Smooth muscle cell (in vitro differentiated cells): ENCODE measurements around the gene PWWP2B. TPM values are rescaled to one million over a fixed set of nuclear protein-coding genes. Genes with fewer than 3 reads are reported as not detected.

Experiments used
- DNase-seq: peaks from one replicate; lab custom pipeline; 2025; ENCODE audit not compliant: unreplicated experiment; lab: John Stamatoyannopoulos, UW
- H2AFZ ChIP-seq: fragments of 200-600 bp; sonication (generic); 2 replicates; pipeline ENCODE4 v1.6.0; 2016; ENCODE audit warnings: antibody characterized with exemption, low read depth, mild to moderate bottlenecking
- H3F3A ChIP-seq: fragments of 200-600 bp; sonication (generic); 2 replicates; pipeline ENCODE4 v1.6.0; 2017; ENCODE audit warnings: antibody characterized with exemption, low read depth
- H3K27ac ChIP-seq: fragments of 200-600 bp; sonication (generic); 2 replicates; pipeline ENCODE4 v1.5.1; 2016; ENCODE audit warnings: low read depth, mild to moderate bottlenecking
- H3K27me3 ChIP-seq: fragments of 200-600 bp; sonication (generic); 2 replicates; pipeline ENCODE4 v1.6.1; 2016; ENCODE audit warnings: low read depth, mild to moderate bottlenecking
- H3K36me3 ChIP-seq: fragments of 200-600 bp; sonication (generic); 2 replicates; pipeline ENCODE4 v1.5.1; 2016; ENCODE audit warnings: low read depth
- H3K4me1 ChIP-seq: fragments of 200-600 bp; sonication (generic); 2 replicates; pipeline ENCODE4 v1.5.1; 2016; ENCODE audit warnings: low read depth
- H3K4me2 ChIP-seq: fragments of 200-600 bp; sonication (generic); 2 replicates; pipeline ENCODE4 v1.6.0; 2016; ENCODE audit warnings: mild to moderate bottlenecking
- H3K4me3 ChIP-seq: fragments of 200-600 bp; sonication (generic); 2 replicates; pipeline ENCODE4 v1.5.1; 2016; ENCODE audit warnings: mild to moderate bottlenecking
- H3K79me2 ChIP-seq: fragments of 200-600 bp; sonication (generic); 2 replicates; pipeline ENCODE4 v1.6.0; 2016; ENCODE audit warnings: low read depth, mild to moderate bottlenecking
- H3K9ac ChIP-seq: fragments of 200-600 bp; sonication (generic); 2 replicates; pipeline ENCODE4 v1.6.0; 2016; ENCODE audit warnings: low read depth
- H3K9me3 ChIP-seq: fragments of 200-600 bp; sonication (generic); replicated peaks from 2 replicates; pipeline ENCODE4 v1.5.1; 2016; ENCODE audit warnings: low read depth
- H4K20me1 ChIP-seq: fragments of 200-600 bp; sonication (generic); 2 replicates; pipeline ENCODE4 v1.6.0; 2016; ENCODE audit warnings: low read depth
- WGBS: methylation state at CpG from one replicate; pipeline ENCODE4 v1.1.7; 2016; ENCODE audit warnings: low lambda C conversion rate; 5-methylcytosine and 5-hydroxymethylcytosine counted together
- polyA plus RNA-seq: library from polyadenylated mRNA; unstranded; fragments of >200 nt; fragmentation: Nextera tagmentation; extraction: Ambion mirVana; gene quantifications from 2 replicates; pipeline ENCODE4 v1.2.1, GENCODE V29; 2016
- total RNA-seq: library from RNA; depleted of rRNA; stranded (reverse); fragments of >200 nt; gene quantifications from 2 replicates; pipeline ENCODE4 v1.2.3, GENCODE V29; 2014
- TF ChIP-seq, protein P1 (sequence below): fragments of 200-600 bp; sonication (generic); IDR thresholded peaks from 2 replicates; pipeline ENCODE4 v1.5.1; 2017; ENCODE audit warnings: borderline replicate concordance, mild to moderate bottlenecking, antibody characterized with exemption; ENCODE audit not compliant: insufficient read depth, poor library complexity, severe bottlenecking

The PWWP2B gene
- total RNA-seq (6.9 and 13.2 TPM in 2 replicates), polyA plus RNA-seq (8.3 and 9.3 TPM in 2 replicates)

DNA sequence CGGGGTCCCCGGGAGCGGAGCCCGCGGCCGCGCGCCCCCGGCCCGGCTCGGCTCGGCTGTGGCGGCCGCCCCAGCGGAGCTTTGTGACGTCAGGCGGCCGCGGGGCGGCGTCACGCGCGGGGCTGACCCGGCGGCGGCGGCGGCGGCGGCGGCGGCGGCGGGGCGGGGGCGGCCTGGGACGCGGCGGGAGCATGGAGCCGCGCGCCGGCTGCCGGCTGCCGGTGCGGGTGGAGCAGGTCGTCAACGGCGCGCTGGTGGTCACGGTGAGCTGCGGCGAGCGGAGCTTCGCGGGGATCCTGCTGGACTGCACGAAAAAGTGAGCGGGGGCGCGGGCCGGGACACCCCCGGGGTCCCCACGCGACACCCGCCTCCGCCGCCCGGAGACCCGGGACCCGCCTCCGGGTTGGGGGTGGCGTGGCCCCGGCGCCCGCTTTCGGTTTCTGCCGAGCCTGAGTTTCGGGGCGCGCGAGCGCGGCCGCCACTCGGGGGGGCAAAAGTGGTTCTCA lies at the start of gene PWWP2B:
Gene PWWP2B, plus strand, starts transcription at position 165 of the 506 bp plus-strand sequence. Its CDS starts 27 bp downstream, at position 192.
- no peaks in the 10 kb centered on the region for H3K36me3 ChIP-seq
- peaks cover 14% of the 10 kb centered on the region for H3K4me1 ChIP-seq
- peaks cover 40% of the 10 kb centered on the region for H4K20me1 ChIP-seq
- peak within 1 kb of the TSS; percentile 56 for H2AFZ ChIP-seq
- H3K9ac ChIP-seq, result peak within 1 kb of the TSS; percentile 94
- 0% methylated on average over 21 of the region's 86 CpGs for WGBS
- H3K4me3 ChIP-seq, result peak within 1 kb of the TSS; percentile 79
- peaks cover 8% of the 10 kb centered on the region for H3F3A ChIP-seq
- H3K79me2 ChIP-seq, result peaks cover 42% of the 10 kb centered on the region
- H3K9me3 ChIP-seq, result no peaks in the 10 kb centered on the region
- H3K27ac ChIP-seq, result peak within 1 kb of the TSS; percentile 82
- peak within 1 kb of the TSS; percentile 98 for H3K4me2 ChIP-seq
- no peak for DNase-seq
- H3K27me3 ChIP-seq, result no peaks in the 10 kb centered on the region
- TF ChIP-seq, protein P1, sequence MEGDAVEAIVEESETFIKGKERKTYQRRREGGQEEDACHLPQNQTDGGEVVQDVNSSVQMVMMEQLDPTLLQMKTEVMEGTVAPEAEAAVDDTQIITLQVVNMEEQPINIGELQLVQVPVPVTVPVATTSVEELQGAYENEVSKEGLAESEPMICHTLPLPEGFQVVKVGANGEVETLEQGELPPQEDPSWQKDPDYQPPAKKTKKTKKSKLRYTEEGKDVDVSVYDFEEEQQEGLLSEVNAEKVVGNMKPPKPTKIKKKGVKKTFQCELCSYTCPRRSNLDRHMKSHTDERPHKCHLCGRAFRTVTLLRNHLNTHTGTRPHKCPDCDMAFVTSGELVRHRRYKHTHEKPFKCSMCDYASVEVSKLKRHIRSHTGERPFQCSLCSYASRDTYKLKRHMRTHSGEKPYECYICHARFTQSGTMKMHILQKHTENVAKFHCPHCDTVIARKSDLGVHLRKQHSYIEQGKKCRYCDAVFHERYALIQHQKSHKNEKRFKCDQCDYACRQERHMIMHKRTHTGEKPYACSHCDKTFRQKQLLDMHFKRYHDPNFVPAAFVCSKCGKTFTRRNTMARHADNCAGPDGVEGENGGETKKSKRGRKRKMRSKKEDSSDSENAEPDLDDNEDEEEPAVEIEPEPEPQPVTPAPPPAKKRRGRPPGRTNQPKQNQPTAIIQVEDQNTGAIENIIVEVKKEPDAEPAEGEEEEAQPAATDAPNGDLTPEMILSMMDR, result no peak

DNA sequence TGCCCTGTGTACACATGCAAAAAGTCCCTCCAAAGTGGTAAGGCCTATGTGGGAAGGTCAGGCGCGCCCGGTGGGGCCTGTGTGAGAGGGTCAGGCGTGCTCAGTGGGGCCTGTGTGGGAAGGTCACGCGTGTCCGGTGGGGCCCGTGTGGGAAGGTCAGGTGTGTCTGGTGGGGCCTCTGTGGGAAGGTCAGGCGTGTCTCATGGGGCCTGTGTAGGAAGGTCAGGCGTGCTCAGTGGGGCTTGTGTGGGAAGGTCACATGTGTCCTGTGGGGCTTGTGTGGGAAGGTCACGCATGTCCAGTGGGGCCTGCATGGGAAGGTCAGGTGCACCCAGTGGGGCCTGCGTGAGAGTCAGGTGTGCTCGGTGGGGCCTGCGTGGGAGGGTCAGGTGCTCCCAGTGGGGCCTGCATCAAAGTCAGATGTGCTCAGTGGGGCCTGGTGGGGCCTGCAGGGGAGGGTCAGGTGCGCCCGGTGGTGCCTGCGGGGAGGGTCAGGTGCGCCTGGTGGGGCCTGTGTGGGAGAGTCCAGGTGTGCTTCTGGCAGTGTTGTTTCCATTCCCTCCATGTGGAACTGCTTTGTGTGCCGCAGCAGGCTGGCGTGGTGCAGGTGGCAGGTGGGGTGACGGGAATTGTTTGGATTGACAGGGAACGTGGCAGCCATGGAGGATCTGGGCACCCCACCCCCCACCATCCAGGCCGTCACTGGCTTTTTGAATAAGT lies 49.6 kb upstream of the PWWP2B start:
- no peak overlapping the region for H3K27ac ChIP-seq
- H3K9me3 ChIP-seq, result no peaks in the 10 kb centered on the region
- H4K20me1 ChIP-seq, result no peaks in the 10 kb centered on the region
- H3K27me3 ChIP-seq, result no peaks in the 10 kb centered on the region
- H3F3A ChIP-seq, result no peaks in the 10 kb centered on the region
- no peak overlapping the region for H3K4me2 ChIP-seq
- H3K36me3 ChIP-seq, result no peaks in the 10 kb centered on the region
- no peak overlapping the region for H3K4me3 ChIP-seq
- TF ChIP-seq, protein P1, result no peak
- DNase-seq, result no peak
- no peaks in the 10 kb centered on the region for H3K4me1 ChIP-seq
- no peak overlapping the region for H2AFZ ChIP-seq
- H3K9ac ChIP-seq, result no peak overlapping the region
- no peaks in the 10 kb centered on the region for H3K79me2 ChIP-seq
- 95% methylated on average over 20 of the region's 23 CpGs for WGBS

DNA sequence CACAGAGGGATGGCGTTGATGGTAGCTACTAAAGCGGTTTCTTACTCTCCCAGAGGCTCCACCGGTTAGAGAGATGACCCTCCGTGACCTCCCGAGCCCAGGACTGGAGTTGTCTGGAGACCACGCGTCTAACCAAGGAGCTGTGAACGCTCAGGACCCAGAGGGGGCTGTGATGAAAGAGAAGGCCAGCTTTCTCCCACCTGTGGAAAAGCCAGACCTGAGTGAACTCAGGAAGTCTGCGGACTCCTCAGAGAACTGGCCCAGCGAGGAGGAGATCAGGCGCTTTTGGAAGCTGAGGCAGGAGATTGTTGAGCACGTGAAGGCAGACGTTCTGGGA lies 49.1 kb upstream of the PWWP2B start:
- Histone ChIP-seq H3K27ac (no peak overlapping the region), H3K9me3 (no peaks in the 10 kb centered on the region), H3F3A (no peaks in the 10 kb centered on the region), H3K4me3 (no peak overlapping the region), H3K9ac (no peak overlapping the region), H3K27me3 (no peaks in the 10 kb centered on the region), H4K20me1 (no peaks in the 10 kb centered on the region), H3K4me2 (no peak overlapping the region), H3K79me2 (no peaks in the 10 kb centered on the region), H3K4me1 (no peaks in the 10 kb centered on the region), H2AFZ (no peak overlapping the region), H3K36me3 (no peaks in the 10 kb centered on the region)
- TF ChIP-seq, protein P1, result no peak
- DNase-seq, result no peak
- WGBS, result 93% methylated on average over 13 of the region's 13 CpGs

DNA sequence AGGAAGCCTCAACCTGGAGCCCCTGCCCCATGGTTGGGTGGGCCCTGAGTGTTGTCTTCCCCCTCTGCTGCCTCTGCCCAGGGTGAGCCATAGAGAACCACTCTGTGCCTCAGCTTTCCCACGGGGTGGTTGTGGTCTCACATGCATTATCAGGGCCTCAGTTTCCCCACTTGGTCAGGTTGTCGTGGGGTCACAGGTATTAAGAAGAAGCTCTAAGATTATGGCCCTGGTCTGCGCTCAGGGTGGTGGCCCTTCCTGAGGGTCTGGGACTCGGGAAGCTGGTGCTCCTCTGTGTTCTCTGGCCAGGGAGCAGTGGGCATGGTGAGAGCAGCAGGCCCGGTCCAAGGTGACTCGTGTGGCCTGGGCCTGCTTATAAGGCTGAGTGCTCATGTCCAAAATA lies 47.2 kb upstream of the PWWP2B start:
- no peaks in the 10 kb centered on the region for H3K9me3 ChIP-seq
- H3K4me3 ChIP-seq, result no peak overlapping the region
- DNase-seq, result no peak
- H3K27me3 ChIP-seq, result no peaks in the 10 kb centered on the region
- WGBS, result 93% methylated on average over 6 of the region's 6 CpGs
- H3K27ac ChIP-seq, result no peak overlapping the region
- no peak overlapping the region for H2AFZ ChIP-seq
- H3K4me1 ChIP-seq, result no peaks in the 10 kb centered on the region
- no peak overlapping the region for H3K4me2 ChIP-seq
- no peaks in the 10 kb centered on the region for H4K20me1 ChIP-seq
- no peak overlapping the region for H3K9ac ChIP-seq
- no peaks in the 10 kb centered on the region for H3K79me2 ChIP-seq
- TF ChIP-seq, protein P1, result no peak
- H3K36me3 ChIP-seq, result no peaks in the 10 kb centered on the region
- H3F3A ChIP-seq, result no peaks in the 10 kb centered on the region
